Frontal cortex (tissue), 4 donors: Measurements from ENCODE around the gene HELZ. TPM values are rescaled to one million over a fixed set of nuclear protein-coding genes. Genes with fewer than 3 reads are reported as not detected.
"Not testable (repeated sequence)": the region's sequence is repeated elsewhere in the genome, so short reads cannot be mapped to it uniquely, and the experiment has no call there.

Source experiments
- DNase-seq, 2 donors: peaks; one replicate each; pipeline ENCODE4 v3.0.0; 2012; ENCODE audit warnings: low spot score in 2 of 2
- FAIRE-seq: peaks from 2 replicates; lab custom pipeline; 2012; peaks lifted over from hg19 to GRCh38; lab: Jason Lieb, UNC
- total RNA-seq: library from RNA; depleted of rRNA; stranded (reverse); fragments of >200 nt; gene quantifications from one replicate; pipeline ENCODE4 v1.2.3, GENCODE V29; 2014
- donor health status: control.
- donor health status: control.
- donor health status: control.

Gene HELZ
- total RNA-seq, 1 donor from 2014 or later = 37.1 TPM

- FAIRE-seq = no peak
- DNase-seq = peak in 1 of 2 donors; percentile 22
Measured at GRCh38 chr17:67157732-67158639, 87.0 kb downstream of the HELZ start.

- DNase-seq (no peak), FAIRE-seq (no peak)
Measured at GRCh38 chr17:67156269-67157199, 88.5 kb downstream of the HELZ start.

- DNase-seq = no peak
- FAIRE-seq = no peak
Measured at GRCh38 chr17:67152824-67153223, 92.2 kb downstream of the HELZ start.

- no peak for DNase-seq
- no peak for FAIRE-seq
Measured at GRCh38 chr17:67151717-67152116, 93.3 kb downstream of the HELZ start.

- FAIRE-seq (no peak), DNase-seq (no peak)
Measured at GRCh38 chr17:67150826-67151225, 94.2 kb downstream of the HELZ start.

- FAIRE-seq (no peak), DNase-seq (no peak)
Measured at GRCh38 chr17:67148352-67148751, 96.6 kb downstream of the HELZ start.

GRCh38 chr17:67145183-67145805 lies 99.7 kb downstream of the HELZ start:
- FAIRE-seq = no peak

GRCh38 chr17:67143318-67143717 lies 101.7 kb downstream of the HELZ start:
- no peak for FAIRE-seq

More at GRCh38 chr17:67145183-67145805, 99.7 kb downstream of the HELZ start:
- no peak for DNase-seq

GRCh38 chr17:67142030-67142429 lies 103.0 kb downstream of the HELZ start:
- FAIRE-seq, DNase-seq: not testable (repeated sequence)

More at GRCh38 chr17:67143318-67143717, 101.7 kb downstream of the HELZ start:
- DNase-seq = no peak

GRCh38 chr17:67139784-67140665 lies 105.0 kb downstream of the HELZ start:
- no peak for FAIRE-seq
- DNase-seq = no peak

GRCh38 chr17:67139289-67139688 lies 105.7 kb downstream of the HELZ start:
- FAIRE-seq (no peak), DNase-seq (no peak)

GRCh38 chr17:67138392-67138791 lies 106.6 kb downstream of the HELZ start:
- DNase-seq (no peak), FAIRE-seq (no peak)

GRCh38 chr17:67137860-67138259 lies 107.1 kb downstream of the HELZ start:
- DNase-seq (no peak), FAIRE-seq (no peak)

- FAIRE-seq (no peak), DNase-seq (no peak)
Measured at GRCh38 chr17:67137026-67137370, 108.0 kb downstream of the HELZ start.

GRCh38 chr17:67136191-67137025 lies 108.6 kb downstream of the HELZ start:
- DNase-seq (no peak), FAIRE-seq (no peak)

GRCh38 chr17:67133161-67133560 lies 111.8 kb downstream of the HELZ start:
- no peak for FAIRE-seq
- DNase-seq = no peak

GRCh38 chr17:67132366-67132765 lies 112.6 kb downstream of the HELZ start:
- no peak for FAIRE-seq
- DNase-seq = no peak

- FAIRE-seq (no peak), DNase-seq (no peak)
Measured at GRCh38 chr17:67130768-67131167, 114.2 kb downstream of the HELZ start.
